SK-N-SH treated with all-trans-retinoic acid at 6 μM for 48 hours (cell line): ENCODE measurements around the gene GREM2.
A peak's percentile ranks its signal among the peaks of the same experiment; 100 is the strongest.

Source experiments
- ATAC-seq: fragments of 200-7000 bp; cut with Tn5 transposase; 3 replicates; pipeline ENCODE4 v1.9.1; 2020; ENCODE audit warnings: mild to moderate bottlenecking, moderate library complexity
- BACH2 ChIP-seq: fragments of 250-450 bp; sonication (Bioruptor Pico); IDR thresholded peaks from 2 replicates; pipeline ENCODE4 v1.9.0; 2021; ENCODE audit warnings: mild to moderate bottlenecking, borderline replicate concordance
- CREB5 ChIP-seq: fragments of 250-450 bp; sonication (Bioruptor Pico); IDR thresholded peaks from 2 replicates; pipeline ENCODE4 v1.5.1; 2020; ENCODE audit warnings: low read depth, mild to moderate bottlenecking, moderate library complexity
- CSDC2 ChIP-seq: fragments of 250-450 bp; sonication (Bioruptor Pico); IDR thresholded peaks from 2 replicates; pipeline ENCODE4 v1.5.0; 2020; ENCODE audit warnings: mild to moderate bottlenecking, moderate library complexity
- CSRNP3 ChIP-seq: fragments of 250-450 bp; sonication (Bioruptor Pico); IDR thresholded peaks from 2 replicates; pipeline ENCODE4 v1.5.1; 2021; ENCODE audit warnings: mild to moderate bottlenecking, moderate library complexity
- ESRRG ChIP-seq: fragments of 250-450 bp; sonication (Bioruptor Pico); IDR thresholded peaks from 2 replicates; pipeline ENCODE4 v1.6.1; 2021; ENCODE audit warnings: mild to moderate bottlenecking
- ISL1 ChIP-seq: fragments of 250-450 bp; sonication (Bioruptor Pico); IDR thresholded peaks from 2 replicates; pipeline ENCODE4 v2.1.2; 2022; ENCODE audit warnings: mild to moderate bottlenecking, moderate library complexity
- OSR1 ChIP-seq: fragments of 250-450 bp; sonication (Bioruptor Pico); IDR thresholded peaks from 2 replicates; pipeline ENCODE4 v1.8.0; 2022; ENCODE audit warnings: moderate library complexity, mild to moderate bottlenecking, inconsistent platforms
- POU6F1 ChIP-seq: fragments of 250-450 bp; sonication (Bioruptor Pico); IDR thresholded peaks from 2 replicates; pipeline ENCODE4 v1.8.0; 2021; ENCODE audit warnings: low read depth, mild to moderate bottlenecking, moderate library complexity, borderline replicate concordance
- RARB ChIP-seq: fragments of 250-450 bp; sonication (Bioruptor Pico); IDR thresholded peaks from 2 replicates; pipeline ENCODE4 v1.8.0; 2021; ENCODE audit warnings: mild to moderate bottlenecking, moderate library complexity
- SNAI2 ChIP-seq: fragments of 250-450 bp; sonication (Bioruptor Pico); IDR thresholded peaks from 2 replicates; pipeline ENCODE4 v1.5.0; 2020; ENCODE audit warnings: mild to moderate bottlenecking, moderate library complexity
- TCF4 ChIP-seq: fragments of 250-450 bp; sonication (Bioruptor Pico); IDR thresholded peaks from 2 replicates; pipeline ENCODE4 v1.8.0; 2021; ENCODE audit warnings: mild to moderate bottlenecking, moderate library complexity, borderline replicate concordance
- TOX ChIP-seq: fragments of 250-450 bp; sonication (Bioruptor Pico); IDR thresholded peaks from 2 replicates; pipeline ENCODE4 v1.8.0; 2021; ENCODE audit warnings: mild to moderate bottlenecking, moderate library complexity, borderline replicate concordance
- ZC3H10 ChIP-seq: fragments of 250-450 bp; sonication (Bioruptor Pico); IDR thresholded peaks from 2 replicates; pipeline ENCODE4 v1.5.1; 2021; ENCODE audit warnings: mild to moderate bottlenecking, moderate library complexity
- ZFP3 ChIP-seq: fragments of 250-450 bp; sonication (Bioruptor Pico); IDR thresholded peaks from 2 replicates; pipeline ENCODE4 v1.5.0; 2020; ENCODE audit warnings: mild to moderate bottlenecking, moderate library complexity
- ZFP30 ChIP-seq: fragments of 450-650 bp; formaldehyde crosslinking; IDR thresholded peaks from 2 replicates; pipeline ENCODE4 v1.5.0; 2022; ENCODE audit warnings: mild to moderate bottlenecking, moderate library complexity
- ZNF565 ChIP-seq: fragments of 450-650 bp; formaldehyde crosslinking; conservative IDR thresholded peaks from 2 replicates; pipeline ENCODE4 v1.5.0; 2020; ENCODE audit warnings: low read depth, mild to moderate bottlenecking, moderate library complexity
- ZNF8 ChIP-seq: fragments of 450-650 bp; formaldehyde crosslinking; IDR thresholded peaks from 2 replicates; pipeline ENCODE4 v1.5.0; 2020; ENCODE audit warnings: mild to moderate bottlenecking, moderate library complexity
- TF ChIP-seq, protein P1 (sequence below): fragments of 250-450 bp; sonication (Bioruptor Pico); IDR thresholded peaks from 2 replicates; pipeline ENCODE4 v1.5.0; 2020; ENCODE audit warnings: mild to moderate bottlenecking, moderate library complexity
- TF ChIP-seq, protein P2 (sequence below): fragments of 250-450 bp; sonication (Bioruptor Pico); IDR thresholded peaks from 2 replicates; pipeline ENCODE4 v1.8.0; 2020; ENCODE audit warnings: mild to moderate bottlenecking, moderate library complexity, borderline replicate concordance

GREM2 gene

GRCh38 chr1:240508950-240509349 is 103.0 kb downstream of the GREM2 start (continued):
- TF ChIP-seq, protein P1, sequence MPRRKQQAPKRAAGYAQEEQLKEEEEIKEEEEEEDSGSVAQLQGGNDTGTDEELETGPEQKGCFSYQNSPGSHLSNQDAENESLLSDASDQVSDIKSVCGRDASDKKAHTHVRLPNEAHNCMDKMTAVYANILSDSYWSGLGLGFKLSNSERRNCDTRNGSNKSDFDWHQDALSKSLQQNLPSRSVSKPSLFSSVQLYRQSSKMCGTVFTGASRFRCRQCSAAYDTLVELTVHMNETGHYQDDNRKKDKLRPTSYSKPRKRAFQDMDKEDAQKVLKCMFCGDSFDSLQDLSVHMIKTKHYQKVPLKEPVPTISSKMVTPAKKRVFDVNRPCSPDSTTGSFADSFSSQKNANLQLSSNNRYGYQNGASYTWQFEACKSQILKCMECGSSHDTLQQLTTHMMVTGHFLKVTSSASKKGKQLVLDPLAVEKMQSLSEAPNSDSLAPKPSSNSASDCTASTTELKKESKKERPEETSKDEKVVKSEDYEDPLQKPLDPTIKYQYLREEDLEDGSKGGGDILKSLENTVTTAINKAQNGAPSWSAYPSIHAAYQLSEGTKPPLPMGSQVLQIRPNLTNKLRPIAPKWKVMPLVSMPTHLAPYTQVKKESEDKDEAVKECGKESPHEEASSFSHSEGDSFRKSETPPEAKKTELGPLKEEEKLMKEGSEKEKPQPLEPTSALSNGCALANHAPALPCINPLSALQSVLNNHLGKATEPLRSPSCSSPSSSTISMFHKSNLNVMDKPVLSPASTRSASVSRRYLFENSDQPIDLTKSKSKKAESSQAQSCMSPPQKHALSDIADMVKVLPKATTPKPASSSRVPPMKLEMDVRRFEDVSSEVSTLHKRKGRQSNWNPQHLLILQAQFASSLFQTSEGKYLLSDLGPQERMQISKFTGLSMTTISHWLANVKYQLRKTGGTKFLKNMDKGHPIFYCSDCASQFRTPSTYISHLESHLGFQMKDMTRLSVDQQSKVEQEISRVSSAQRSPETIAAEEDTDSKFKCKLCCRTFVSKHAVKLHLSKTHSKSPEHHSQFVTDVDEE (CRISPR knock-in tag): no peak
- TF ChIP-seq CSRNP3 (CRISPR knock-in tag) (no peak), CREB5 (no peak), TOX (no peak), SNAI2 (no peak), ZNF565 (CRISPR knock-in tag) (no peak)
- TF ChIP-seq, all 23 proteins: peak for 0

- TF ChIP-seq ZC3H10: no peak
- no peak for TF ChIP-seq RARB (CRISPR knock-in tag)
- no peak for TF ChIP-seq SNAI2
- TF ChIP-seq CSDC2: no peak
- TF ChIP-seq TCF4 (CRISPR knock-in tag): no peak
- TF ChIP-seq TOX: no peak
- no peak for TF ChIP-seq ZNF8 (CRISPR knock-in tag)
- TF ChIP-seq ZFP30 (CRISPR knock-in tag): no peak
- TF ChIP-seq, protein P1 (CRISPR knock-in tag): no peak
- TF ChIP-seq, protein P2, sequence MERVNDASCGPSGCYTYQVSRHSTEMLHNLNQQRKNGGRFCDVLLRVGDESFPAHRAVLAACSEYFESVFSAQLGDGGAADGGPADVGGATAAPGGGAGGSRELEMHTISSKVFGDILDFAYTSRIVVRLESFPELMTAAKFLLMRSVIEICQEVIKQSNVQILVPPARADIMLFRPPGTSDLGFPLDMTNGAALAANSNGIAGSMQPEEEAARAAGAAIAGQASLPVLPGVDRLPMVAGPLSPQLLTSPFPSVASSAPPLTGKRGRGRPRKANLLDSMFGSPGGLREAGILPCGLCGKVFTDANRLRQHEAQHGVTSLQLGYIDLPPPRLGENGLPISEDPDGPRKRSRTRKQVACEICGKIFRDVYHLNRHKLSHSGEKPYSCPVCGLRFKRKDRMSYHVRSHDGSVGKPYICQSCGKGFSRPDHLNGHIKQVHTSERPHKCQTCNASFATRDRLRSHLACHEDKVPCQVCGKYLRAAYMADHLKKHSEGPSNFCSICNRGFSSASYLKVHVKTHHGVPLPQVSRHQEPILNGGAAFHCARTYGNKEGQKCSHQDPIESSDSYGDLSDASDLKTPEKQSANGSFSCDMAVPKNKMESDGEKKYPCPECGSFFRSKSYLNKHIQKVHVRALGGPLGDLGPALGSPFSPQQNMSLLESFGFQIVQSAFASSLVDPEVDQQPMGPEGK (CRISPR knock-in tag): no peak
- TF ChIP-seq BACH2 (CRISPR knock-in tag): no peak
- TF ChIP-seq ESRRG: no peak
- no peak for TF ChIP-seq CSRNP3 (CRISPR knock-in tag)
- no peak for TF ChIP-seq OSR1
- TF ChIP-seq ISL1 (CRISPR knock-in tag): no peak
- TF ChIP-seq POU6F1 (CRISPR knock-in tag): no peak
- no peak for TF ChIP-seq ZNF565 (CRISPR knock-in tag)
- no peak for TF ChIP-seq ZFP3 (CRISPR knock-in tag)
- TF ChIP-seq, all 23 proteins: peak for 0
- ATAC-seq: peak; percentile 57
Measured at GRCh38 chr1:240508201-240508600, 103.8 kb downstream of the GREM2 start.
